IMR-90 (cell line): ENCODE results near the gene LUZP2. TPM values are rescaled to one million over a fixed set of nuclear protein-coding genes. Genes with fewer than 3 reads are reported as not detected.

Experiments
- ATAC-seq: fragments of 200-7000 bp; cut with Tn5 transposase; 2 replicates; pipeline ENCODE4 v1.9.1; 2020; ENCODE audit warnings: low read depth, mild to moderate bottlenecking, moderate library complexity
- BruUV-seq: library from RNA; stranded (reverse); fragments of 400-500 nt; replicated peaks from 2 replicates; lab custom pipeline; 2021; lab: Mats Ljungman, UMichigan
- CTCF ChIA-PET: fragments of 300-600 bp; formaldehyde crosslinking; extraction: SDS; loops from one replicate; lab custom pipeline; 2021; ENCODE audit warnings: antibody characterized with exemption; lab: Yijun Ruan, JAX
- POLR2A ChIA-PET: fragments of 300-600 bp; sonication (Branson Sonifier 250); formaldehyde crosslinking; loops from one replicate; lab custom pipeline; 2022; ENCODE audit warnings: antibody characterized with exemption; ENCODE audit not compliant: unreplicated experiment; lab: Charles Lee
- DNase-seq: peaks from one replicate; pipeline ENCODE4 v3.0.0; 2013
- H2AFZ ChIP-seq: replicated peaks from 2 replicates; pipeline ENCODE3; 2013; ENCODE audit warnings: low read length, mild to moderate bottlenecking; ENCODE audit not compliant: poor library complexity
- H2AK5ac ChIP-seq: 2 replicates; pipeline ENCODE4 v1.6.1; 2013; ENCODE audit warnings: low read depth, low read length, inconsistent platforms
- H2AK9ac ChIP-seq: replicated peaks from 2 replicates; pipeline ENCODE3; 2013; ENCODE audit warnings: mild to moderate bottlenecking, low read depth, low read length, moderate library complexity; ENCODE audit not compliant: poor library complexity
- H2BK120ac ChIP-seq: 2 replicates; pipeline ENCODE4 v1.6.1; 2013; ENCODE audit warnings: low read depth, low read length, inconsistent platforms
- H2BK15ac ChIP-seq: 3 replicates; pipeline ENCODE4 v1.6.1; 2013; ENCODE audit warnings: low read depth, low read length, inconsistent platforms
- H2BK20ac ChIP-seq: 2 replicates; pipeline ENCODE4 v1.6.1; 2013; ENCODE audit warnings: low read depth, mild to moderate bottlenecking, inconsistent platforms, low read length, moderate library complexity
- H2BK5ac ChIP-seq: 2 replicates; pipeline ENCODE4 v1.6.1; 2013; ENCODE audit warnings: mild to moderate bottlenecking, low read depth, low read length, inconsistent platforms; ENCODE audit not compliant: poor library complexity, severe bottlenecking
- H3K14ac ChIP-seq: replicated peaks from 2 replicates; pipeline ENCODE4 v1.6.1; 2013; ENCODE audit warnings: low read depth, low read length, inconsistent platforms
- H3K18ac ChIP-seq: 2 replicates; pipeline ENCODE4 v1.6.1; 2013; ENCODE audit warnings: low read depth, low read length, control low read depth
- H3K23ac ChIP-seq: 2 replicates; pipeline ENCODE4 v1.6.1; 2013; ENCODE audit warnings: low read depth, low read length, inconsistent platforms
- H3K27ac ChIP-seq: 2 replicates; pipeline ENCODE4 v1.5.1; 2013; ENCODE audit warnings: mild to moderate bottlenecking, control low read depth, low read length; ENCODE audit not compliant: insufficient read depth
- H3K27me3 ChIP-seq: 2 replicates; pipeline ENCODE4 v1.6.1; 2013; ENCODE audit warnings: low read length; ENCODE audit not compliant: control insufficient read depth, insufficient read depth
- H3K36me3 ChIP-seq: 2 replicates; pipeline ENCODE4 v1.6.1; 2013; ENCODE audit warnings: low read length, mixed read lengths; ENCODE audit not compliant: control insufficient read depth, insufficient read depth
- H3K4ac ChIP-seq: 2 replicates; pipeline ENCODE4 v1.6.1; 2013; ENCODE audit warnings: low read depth, low read length, inconsistent platforms
- H3K4me1 ChIP-seq: 2 replicates; pipeline ENCODE4 v1.6.1; 2013; ENCODE audit warnings: low read length, mixed read lengths; ENCODE audit not compliant: control insufficient read depth, insufficient read depth
- H3K4me2 ChIP-seq: 2 replicates; pipeline ENCODE4 v1.6.1; 2013; ENCODE audit warnings: low read depth, mild to moderate bottlenecking, control low read depth, low read length, moderate library complexity
- H3K4me3 ChIP-seq: 2 replicates; pipeline ENCODE4 v1.5.1; 2013; ENCODE audit warnings: low read depth, mild to moderate bottlenecking, control low read depth, low read length, moderate library complexity; ENCODE audit not compliant: insufficient read depth
- H3K56ac ChIP-seq: 2 replicates; pipeline ENCODE4 v1.6.1; 2013; ENCODE audit warnings: low read length, inconsistent platforms; ENCODE audit not compliant: insufficient read depth; ENCODE audit errors: extremely low read depth
- H3K79me1 ChIP-seq, 2 experiments: 2 replicates each; pipeline ENCODE4 v1.6.1; 2013; ENCODE audit warnings: low read length in 2 of 2, inconsistent platforms in 1 of 2, low read depth in 1 of 2
- H3K9ac ChIP-seq: 2 replicates; pipeline ENCODE4 v1.6.1; 2013; ENCODE audit warnings: low read depth, low read length, control low read depth
- H3K9me1 ChIP-seq: 2 replicates; pipeline ENCODE4 v1.6.1; 2013; ENCODE audit warnings: low read length, inconsistent platforms; ENCODE audit not compliant: insufficient read depth
- H3K9me3 ChIP-seq: 2 replicates; pipeline ENCODE4 v1.6.1; 2013; ENCODE audit warnings: low read length; ENCODE audit not compliant: control insufficient read depth, insufficient read depth
- H4K20me1 ChIP-seq: 2 replicates; pipeline ENCODE4 v1.6.1; 2013; ENCODE audit warnings: low read length, inconsistent platforms; ENCODE audit not compliant: insufficient read depth
- H4K5ac ChIP-seq: 2 replicates; pipeline ENCODE4 v1.6.1; 2013; ENCODE audit warnings: mild to moderate bottlenecking, low read depth, low read length, control low read depth
- H4K8ac ChIP-seq, 2 experiments: 2 replicates each; pipeline ENCODE4 v1.6.1; 2013; ENCODE audit warnings: low read depth in 2 of 2, low read length in 2 of 2, control low read depth in 1 of 2, inconsistent platforms in 1 of 2
- H4K91ac ChIP-seq: 2 replicates; pipeline ENCODE4 v1.6.1; 2013; ENCODE audit warnings: low read depth, low read length, inconsistent platforms; ENCODE audit not compliant: insufficient read depth
- RFX5 ChIP-seq: IDR thresholded peaks from 2 replicates; pipeline ENCODE4 v1.8.0; 2012; ENCODE audit warnings: low read depth, mild to moderate bottlenecking, low read length, moderate library complexity
- WGBS, 2 experiments: methylation state at CpG; one replicate each; pipeline versions ENCODE4 v1.1.5 to v1.1.7; 2013; ENCODE audit warnings: missing lambda C conversion rate in 2 of 2; ENCODE audit not compliant: insufficient read length in 1 of 2; ENCODE audit errors: extremely low coverage in 2 of 2; 5-methylcytosine and 5-hydroxymethylcytosine counted together
- dilution Hi-C: fragments of 300-500 bp; cut with HindIII; formaldehyde crosslinking; loops from one replicate; pipeline ENCODE4 v1.14.3; 2018; ENCODE audit warnings: low sequenced_read_pairs; ENCODE audit not compliant: unreplicated experiment
- in situ Hi-C: fragments of 300-500 bp; cut with MboI; formaldehyde crosslinking; loops from 3 replicates; pipeline ENCODE4 v1.14.3; 2019; ENCODE audit warnings: low sequenced_read_pairs, inconsistent platforms, mixed read lengths
- intact Hi-C: fragments of 100-400 bp; cut with micrococcal nuclease; formaldehyde crosslinking; loops from 2 replicates; pipeline ENCODE4 v1.10.0; 2022
- polyA plus RNA-seq, 3 experiments: library from polyadenylated mRNA; depleted of rRNA; stranded (reverse); fragments of >200 nt; gene quantifications; 2 replicates each; pipeline ENCODE4 v1.2.3, GENCODE V29; 2012; ENCODE audit warnings: low replicate concordance in 1 of 3
- total RNA-seq: library from RNA; depleted of rRNA; stranded (reverse); fragments of >200 nt; gene quantifications from 2 replicates; pipeline ENCODE4 v1.2.3, GENCODE V29; 2012
- TF ChIP-seq, protein P1 (sequence below): conservative IDR thresholded peaks from 2 replicates; pipeline ENCODE4 v1.5.1; 2012; ENCODE audit warnings: mild to moderate bottlenecking, low read depth, low read length, improper control_type of control experiment

LUZP2 gene
- total and polyA plus RNA-seq, 2 of the 4 experiments (the other 2 are of a cell fraction): 0.89 to 2.0 TPM

DNA sequence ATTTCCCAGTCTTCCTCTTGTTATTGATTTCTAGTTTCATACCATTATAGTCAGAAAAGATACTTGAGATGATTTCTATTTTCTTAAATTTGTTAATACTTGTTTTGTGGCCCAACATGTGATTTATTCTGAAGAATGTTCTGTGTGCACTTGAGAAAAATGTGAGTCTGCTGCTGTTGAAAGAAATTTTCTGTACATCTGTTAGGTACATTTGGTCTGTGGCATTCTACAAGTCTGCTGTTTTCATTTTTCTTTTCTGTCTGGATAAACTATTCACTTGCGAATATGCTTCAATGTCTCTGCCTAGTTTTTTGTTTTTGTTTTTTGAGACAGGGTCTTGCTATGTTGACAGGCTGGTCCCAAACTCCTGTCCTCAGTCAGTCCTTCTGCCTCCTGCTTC is 26.4 kb upstream of the LUZP2 start:
- Histone ChIP-seq H3K27ac (no peak overlapping the region), H2BK5ac (no peak overlapping the region), H2BK120ac (no peak overlapping the region), H3K4me2 (no peak overlapping the region), H2BK15ac (no peak overlapping the region), H3K4me3 (no peak overlapping the region), H3K4me1 (no peaks in the 10 kb centered on the region), H3K79me1 (no peaks in the 10 kb centered on the region), H3K56ac (no peak overlapping the region), H2AK9ac (no peak overlapping the region), H4K5ac (no peak overlapping the region), H3K36me3 (no peaks in the 10 kb centered on the region), H4K91ac (no peak overlapping the region), H2AK5ac (no peak overlapping the region), H3K23ac (no peak overlapping the region), H4K20me1 (no peaks in the 10 kb centered on the region), H3K9me3 (no peaks in the 10 kb centered on the region; the same call in 1 of the 2 replicates), H3K14ac (no peak overlapping the region), H3K18ac (no peak overlapping the region), H2AFZ (no peak overlapping the region), H3K9ac (no peak overlapping the region), H3K4ac (no peak overlapping the region), H4K8ac (no peak overlapping the region), H3K9me1 (no peaks in the 10 kb centered on the region), H3K27me3 (no peaks in the 10 kb centered on the region), H2BK20ac (no peak overlapping the region)
- dilution Hi-C loops (no loop called here), in situ Hi-C loops (no loop called here), intact Hi-C loops (no loop called here)
- no peak for ATAC-seq
- DNase-seq: no peak
- ChIA-PET CTCF (interaction anchor here (0.6 to 0.7 kb wide), 2 partner anchors 578 to 1323 kb away, joined by 3 to 4 read pairs; no protein-coding TSS in a partner anchor), POLR2A (no interaction called here)
- BruUV-seq: no TSS peak
- no CpG with 5 or more reads among the region's 1 CpG for WGBS, 2 experiments
- TF ChIP-seq RFX5: no peak
- TF ChIP-seq, protein P1, sequence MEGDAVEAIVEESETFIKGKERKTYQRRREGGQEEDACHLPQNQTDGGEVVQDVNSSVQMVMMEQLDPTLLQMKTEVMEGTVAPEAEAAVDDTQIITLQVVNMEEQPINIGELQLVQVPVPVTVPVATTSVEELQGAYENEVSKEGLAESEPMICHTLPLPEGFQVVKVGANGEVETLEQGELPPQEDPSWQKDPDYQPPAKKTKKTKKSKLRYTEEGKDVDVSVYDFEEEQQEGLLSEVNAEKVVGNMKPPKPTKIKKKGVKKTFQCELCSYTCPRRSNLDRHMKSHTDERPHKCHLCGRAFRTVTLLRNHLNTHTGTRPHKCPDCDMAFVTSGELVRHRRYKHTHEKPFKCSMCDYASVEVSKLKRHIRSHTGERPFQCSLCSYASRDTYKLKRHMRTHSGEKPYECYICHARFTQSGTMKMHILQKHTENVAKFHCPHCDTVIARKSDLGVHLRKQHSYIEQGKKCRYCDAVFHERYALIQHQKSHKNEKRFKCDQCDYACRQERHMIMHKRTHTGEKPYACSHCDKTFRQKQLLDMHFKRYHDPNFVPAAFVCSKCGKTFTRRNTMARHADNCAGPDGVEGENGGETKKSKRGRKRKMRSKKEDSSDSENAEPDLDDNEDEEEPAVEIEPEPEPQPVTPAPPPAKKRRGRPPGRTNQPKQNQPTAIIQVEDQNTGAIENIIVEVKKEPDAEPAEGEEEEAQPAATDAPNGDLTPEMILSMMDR: no peak
